Mesothelial cell of epicardium (in vitro differentiated cells): Measurements from ENCODE around the gene PHF21A. TPM values are rescaled to one million over a fixed set of nuclear protein-coding genes. Genes with fewer than 3 reads are reported as not detected.
"Not testable (repeated sequence)": the region's sequence is repeated elsewhere in the genome, so short reads cannot be mapped to it uniquely, and the experiment has no call there.

Experiments used
- DNase-seq, 2 experiments: peaks; one replicate each; pipeline ENCODE4 v3.0.0; 2021; ENCODE audit warnings: low spot score in 2 of 2; ENCODE audit not compliant: unreplicated experiment in 2 of 2
- H3K27ac Mint-ChIP-seq: 2 replicates; pipeline ENCODE4 v1.8.0; 2021; ENCODE audit warnings: mixed read lengths
- H3K27me3 Mint-ChIP-seq: 2 replicates; pipeline ENCODE4 v1.8.0; 2021; ENCODE audit warnings: low read depth, mixed read lengths
- H3K36me3 Mint-ChIP-seq: 2 replicates; pipeline ENCODE4 v1.8.0; 2021; ENCODE audit warnings: mixed read lengths
- H3K4me1 Mint-ChIP-seq: 2 replicates; pipeline ENCODE4 v1.8.0; 2021; ENCODE audit warnings: mixed read lengths
- H3K4me3 Mint-ChIP-seq: 2 replicates; pipeline ENCODE4 v1.8.0; 2021; ENCODE audit warnings: mild to moderate bottlenecking, moderate library complexity, mixed read lengths
- H3K9me3 Mint-ChIP-seq: 2 replicates; pipeline ENCODE4 v1.8.0; 2021; ENCODE audit warnings: mixed read lengths
- CTCF ChIP-seq: fragments of 200-600 bp; sonication (generic); IDR thresholded peaks from one replicate; pipeline ENCODE4 v1.5.0; 2021; ENCODE audit warnings: antibody characterized with exemption; ENCODE audit not compliant: unreplicated experiment
- total RNA-seq: library from RNA; stranded (reverse); gene quantifications from 3 replicates; pipeline ENCODE4 v1.2.1, GENCODE V29; 2021

The PHF21A gene
- total RNA-seq, 1 donor from 2014 or later: 106 TPM

GRCh38 chr11:45983471-45983845 lies 137.8 kb downstream of the PHF21A start:
- H3K36me3 Mint-ChIP-seq: peaks cover 3% of the 10 kb centered on the region
- no peaks in the 10 kb centered on the region for H3K9me3 Mint-ChIP-seq
- TF ChIP-seq CTCF: no peak
- H3K27ac Mint-ChIP-seq: peak overlapping the region; percentile 75
- H3K4me1 Mint-ChIP-seq: peaks cover 20% of the 10 kb centered on the region
- no peak for DNase-seq
- H3K4me3 Mint-ChIP-seq: no peak overlapping the region
- no peaks in the 10 kb centered on the region for H3K27me3 Mint-ChIP-seq

GRCh38 chr11:45982656-45983470 lies 138.4 kb downstream of the PHF21A start:
- TF ChIP-seq CTCF: no peak
- H3K9me3 Mint-ChIP-seq: no peaks in the 10 kb centered on the region
- H3K4me1 Mint-ChIP-seq: peaks cover 20% of the 10 kb centered on the region
- H3K27ac Mint-ChIP-seq: peak overlapping the region; percentile 75
- H3K27me3 Mint-ChIP-seq: no peaks in the 10 kb centered on the region
- peaks cover 6% of the 10 kb centered on the region for H3K36me3 Mint-ChIP-seq
- H3K4me3 Mint-ChIP-seq: no peak overlapping the region
- DNase-seq: peak; percentile 23 to 44

- Mint-ChIP-seq H3K4me1 (peaks cover 20% of the 10 kb centered on the region), H3K36me3 (peaks cover 11% of the 10 kb centered on the region)
- not testable (repeated sequence) for H3K9me3 Mint-ChIP-seq, H3K4me3 Mint-ChIP-seq, H3K27me3 Mint-ChIP-seq, DNase-seq, H3K27ac Mint-ChIP-seq
Measured at GRCh38 chr11:45981826-45982225, 139.4 kb downstream of the PHF21A start.

- H3K4me1 Mint-ChIP-seq: no peaks in the 10 kb centered on the region
- H3K27ac Mint-ChIP-seq: no peak overlapping the region
- no peak for DNase-seq
- no peaks in the 10 kb centered on the region for H3K9me3 Mint-ChIP-seq
- no peaks in the 10 kb centered on the region for H3K27me3 Mint-ChIP-seq
- H3K36me3 Mint-ChIP-seq: peaks cover 19% of the 10 kb centered on the region
- TF ChIP-seq CTCF: no peak
- H3K4me3 Mint-ChIP-seq: no peak overlapping the region
Measured at GRCh38 chr11:45974806-45975205, 146.4 kb downstream of the PHF21A start.

GRCh38 chr11:45973601-45974000 lies 147.7 kb downstream of the PHF21A start:
- Mint-ChIP-seq H3K9me3 (no peaks in the 10 kb centered on the region), H3K4me1 (no peaks in the 10 kb centered on the region), H3K36me3 (peaks cover 26% of the 10 kb centered on the region), H3K27ac (no peak overlapping the region), H3K27me3 (no peaks in the 10 kb centered on the region), H3K4me3 (no peak overlapping the region)
- DNase-seq: no peak
- no peak for TF ChIP-seq CTCF

GRCh38 chr11:45968901-45969300 lies 152.4 kb downstream of the PHF21A start:
- Mint-ChIP-seq H3K9me3 (no peaks in the 10 kb centered on the region), H3K27me3 (no peaks in the 10 kb centered on the region), H3K27ac (no peak overlapping the region), H3K4me3 (no peak overlapping the region), H3K4me1 (no peaks in the 10 kb centered on the region), H3K36me3 (peaks cover 20% of the 10 kb centered on the region)
- no peak for DNase-seq
- TF ChIP-seq CTCF: no peak
